ENCODE data around the gene TTLL11.

- no peak for TF ChIP-seq JUND (IDR thresholded peaks at IDR 0.05)
- no peak for TF ChIP-seq YY1 (IDR thresholded peaks at IDR 0.05)
- TF ChIP-seq MAX (IDR thresholded peaks at IDR 0.05), result no peak
- no peak for TF ChIP-seq RAD21 (IDR thresholded peaks at IDR 0.05)
- TF ChIP-seq TAF1 (conservative IDR thresholded peaks at IDR 0.05), result no peak
- TF ChIP-seq, protein P1, sequence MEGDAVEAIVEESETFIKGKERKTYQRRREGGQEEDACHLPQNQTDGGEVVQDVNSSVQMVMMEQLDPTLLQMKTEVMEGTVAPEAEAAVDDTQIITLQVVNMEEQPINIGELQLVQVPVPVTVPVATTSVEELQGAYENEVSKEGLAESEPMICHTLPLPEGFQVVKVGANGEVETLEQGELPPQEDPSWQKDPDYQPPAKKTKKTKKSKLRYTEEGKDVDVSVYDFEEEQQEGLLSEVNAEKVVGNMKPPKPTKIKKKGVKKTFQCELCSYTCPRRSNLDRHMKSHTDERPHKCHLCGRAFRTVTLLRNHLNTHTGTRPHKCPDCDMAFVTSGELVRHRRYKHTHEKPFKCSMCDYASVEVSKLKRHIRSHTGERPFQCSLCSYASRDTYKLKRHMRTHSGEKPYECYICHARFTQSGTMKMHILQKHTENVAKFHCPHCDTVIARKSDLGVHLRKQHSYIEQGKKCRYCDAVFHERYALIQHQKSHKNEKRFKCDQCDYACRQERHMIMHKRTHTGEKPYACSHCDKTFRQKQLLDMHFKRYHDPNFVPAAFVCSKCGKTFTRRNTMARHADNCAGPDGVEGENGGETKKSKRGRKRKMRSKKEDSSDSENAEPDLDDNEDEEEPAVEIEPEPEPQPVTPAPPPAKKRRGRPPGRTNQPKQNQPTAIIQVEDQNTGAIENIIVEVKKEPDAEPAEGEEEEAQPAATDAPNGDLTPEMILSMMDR (IDR thresholded peaks at IDR 0.05; ENCODE audit: low read depth, low read length, missing input control), result no peak
Observed at GRCh38 chr9:121914017-121914595, 179.0 kb downstream of the TTLL11 start.
